H1 (cell line): ENCODE data around the gene MRPL28. TPM values are rescaled to one million over a fixed set of nuclear protein-coding genes. Genes with fewer than 3 reads are reported as not detected.
A peak's percentile ranks its signal among the peaks of the same experiment; 100 is the strongest.

Experiments used
- CTCF ChIA-PET: fragments of 300-600 bp; sonication (Branson Sonifier 250); formaldehyde crosslinking; loops from one replicate; lab custom pipeline; 2021; ENCODE audit not compliant: partially characterized antibody; lab: Charles Lee
- POLR2A ChIA-PET: fragments of 300-600 bp; sonication (Branson Sonifier 250); formaldehyde crosslinking; loops from one replicate; lab custom pipeline; 2021; ENCODE audit warnings: inconsistent platforms; ENCODE audit not compliant: partially characterized antibody; lab: Charles Lee
- DNase-seq, 2 experiments: peaks; one replicate each; pipeline versions ENCODE4 v3.0.0 to v3.0.0-alpha.2; 2010 to 2022; ENCODE audit warnings: low spot score in 2 of 2, low read depth in 1 of 2, mixed read lengths in 1 of 2
- FAIRE-seq: peaks from 2 replicates; lab custom pipeline; 2011; peaks lifted over from hg19 to GRCh38; lab: Jason Lieb, UNC
- H2AFZ ChIP-seq: 2 replicates; pipeline ENCODE4 v1.8.1; 2012; ENCODE audit warnings: low read length, inconsistent platforms
- H2AK5ac ChIP-seq: 2 replicates; pipeline ENCODE4 v1.6.1; 2013; ENCODE audit warnings: low read depth, low read length
- H2BK120ac ChIP-seq: replicated peaks from 2 replicates; pipeline ENCODE3; 2013; ENCODE audit warnings: low read depth, low read length, inconsistent platforms
- H2BK12ac ChIP-seq: 2 replicates; pipeline ENCODE4 v1.6.1; 2013; ENCODE audit warnings: low read depth, low read length
- H2BK15ac ChIP-seq: 2 replicates; pipeline ENCODE4 v1.6.1; 2013; ENCODE audit warnings: low read length
- H2BK20ac ChIP-seq: 2 replicates; pipeline ENCODE4 v1.6.1; 2013; ENCODE audit warnings: low read length
- H2BK5ac ChIP-seq: 2 replicates; pipeline ENCODE4 v1.6.1; 2013; ENCODE audit warnings: low read depth, low read length
- H3K14ac ChIP-seq: 2 replicates; pipeline ENCODE4 v1.6.1; 2013; ENCODE audit warnings: inconsistent platforms; ENCODE audit not compliant: insufficient read length
- H3K18ac ChIP-seq: 2 replicates; pipeline ENCODE4 v1.6.1; 2013; ENCODE audit warnings: low read length; ENCODE audit errors: extremely low read depth
- H3K23ac ChIP-seq: 2 replicates; pipeline ENCODE4 v1.6.1; 2013; ENCODE audit warnings: inconsistent platforms; ENCODE audit not compliant: insufficient read length
- H3K23me2 ChIP-seq: 2 replicates; pipeline ENCODE4 v1.6.1; 2013; ENCODE audit warnings: low read depth, low read length
- H3K27ac ChIP-seq: 2 replicates; pipeline ENCODE4 v1.6.1; 2011; ENCODE audit warnings: low read depth, low read length, inconsistent platforms
- H3K27me3 ChIP-seq, 4 experiments: replicated peaks in 1 of 4; 1 replicate in 1 of 4; 2 replicates in 3 of 4; pipeline versions ENCODE4 v1.6.1 to v1.8.1; 2011 to 2013; ENCODE audit warnings: low read length in 3 of 4, mild to moderate bottlenecking in 3 of 4, inconsistent platforms in 2 of 4, mixed read lengths in 2 of 4, moderate library complexity in 1 of 4; ENCODE audit not compliant: control insufficient read depth in 3 of 4, insufficient read depth in 3 of 4; ENCODE audit errors: extremely low read depth in 1 of 4
- H3K36me3 ChIP-seq, 4 experiments: 2 replicates each; pipeline versions ENCODE4 v1.6.1 to v1.8.1; 2011 to 2013; ENCODE audit warnings: mild to moderate bottlenecking in 4 of 4, low read length in 3 of 4, moderate library complexity in 2 of 4, control low read depth in 1 of 4, inconsistent platforms in 1 of 4; ENCODE audit not compliant: insufficient read depth in 4 of 4, control insufficient read depth in 2 of 4
- H3K4ac ChIP-seq: replicated peaks from 2 replicates; pipeline ENCODE3; 2013; ENCODE audit warnings: low read length, low read depth, mixed read lengths, inconsistent platforms; ENCODE audit not compliant: insufficient read length
- H3K4me1 ChIP-seq, 4 experiments: replicated peaks in 1 of 4; 1 replicate in 1 of 4; 2 replicates in 3 of 4; pipeline versions ENCODE4 v1.6.1 to v1.8.1; 2011 to 2013; ENCODE audit warnings: low read length in 3 of 4, inconsistent platforms in 2 of 4, mixed read lengths in 1 of 4; ENCODE audit not compliant: insufficient read depth in 4 of 4, control insufficient read depth in 3 of 4
- H3K4me2 ChIP-seq, 2 experiments: 2 replicates each; pipeline versions ENCODE4 v1.6.1 to v1.8.1; 2011 to 2013; ENCODE audit warnings: low read depth in 2 of 2, low read length in 2 of 2, control low read depth in 1 of 2, inconsistent platforms in 1 of 2, mild to moderate bottlenecking in 1 of 2; ENCODE audit not compliant: insufficient read depth in 1 of 2
- H3K4me3 ChIP-seq, 4 experiments: fragments of 200-600, 300-600 bp in 1 of 4; sonication (generic), shearing (Covaris generic), sonication (Bioruptor Twin) in 1 of 4; 2 replicates each; pipeline versions ENCODE4 v1.5.1 to v1.8.1; 2011 to 2016; ENCODE audit warnings: low read length in 4 of 4, low read depth in 3 of 4, control low read depth in 2 of 4, inconsistent platforms in 2 of 4, mild to moderate bottlenecking in 2 of 4, mixed read lengths in 1 of 4, moderate library complexity in 1 of 4; ENCODE audit not compliant: insufficient read depth in 2 of 4; ENCODE audit errors: extremely low read depth in 1 of 4
- H3K56ac ChIP-seq: replicated peaks from 2 replicates; pipeline ENCODE3; 2013; ENCODE audit warnings: low read depth, mild to moderate bottlenecking, mixed read lengths, low read length, inconsistent platforms; ENCODE audit not compliant: insufficient read length
- H3K79me1 ChIP-seq: 2 replicates; pipeline ENCODE4 v1.6.1; 2013; ENCODE audit warnings: low read depth, low read length, control low read depth
- H3K79me2 ChIP-seq, 2 experiments: 2 replicates each; pipeline versions ENCODE4 v1.6.1 to v1.8.1; 2012 to 2013; ENCODE audit warnings: low read length in 2 of 2, mild to moderate bottlenecking in 2 of 2, inconsistent platforms in 1 of 2; ENCODE audit not compliant: insufficient read depth in 2 of 2, control insufficient read depth in 1 of 2
- H3K9ac ChIP-seq, 4 experiments: replicated peaks in 1 of 4; 1 replicate in 1 of 4; 2 replicates in 3 of 4; pipeline versions ENCODE4 v1.6.1 to v1.8.1; 2011 to 2013; ENCODE audit warnings: low read depth in 3 of 4, low read length in 3 of 4, control low read depth in 2 of 4, mild to moderate bottlenecking in 2 of 4, moderate library complexity in 2 of 4, inconsistent platforms in 1 of 4; ENCODE audit errors: extremely low read depth in 1 of 4
- H3K9me3 ChIP-seq, 2 experiments: 2 replicates each; pipeline versions ENCODE4 v1.6.1 to v1.8.1; 2012 to 2013; ENCODE audit warnings: mild to moderate bottlenecking in 2 of 2, moderate library complexity in 2 of 2, control low read depth in 1 of 2, inconsistent platforms in 1 of 2, low read depth in 1 of 2, low read length in 1 of 2, mixed read lengths in 1 of 2; ENCODE audit not compliant: insufficient read depth in 2 of 2
- H4K20me1 ChIP-seq, 2 experiments: replicated peaks in 1 of 2; 2 replicates each; pipeline versions ENCODE3 to v1.8.1; 2011 to 2013; ENCODE audit warnings: inconsistent platforms in 2 of 2, low read length in 2 of 2, mild to moderate bottlenecking in 1 of 2; ENCODE audit not compliant: insufficient read depth in 2 of 2, control insufficient read depth in 1 of 2
- H4K5ac ChIP-seq: 2 replicates; pipeline ENCODE4 v1.6.1; 2013; ENCODE audit warnings: low read length, low read depth, mixed read lengths, inconsistent platforms; ENCODE audit not compliant: insufficient read length
- H4K8ac ChIP-seq: 2 replicates; pipeline ENCODE4 v1.8.0; 2013; ENCODE audit warnings: mild to moderate bottlenecking, moderate library complexity, low read length, inconsistent platforms; ENCODE audit not compliant: insufficient read depth; ENCODE audit errors: extremely low read depth
- H4K91ac ChIP-seq: replicated peaks from 2 replicates; pipeline ENCODE3; 2013; ENCODE audit warnings: low read length, mixed read lengths, inconsistent platforms; ENCODE audit not compliant: insufficient read length
- POLR2AphosphoS5 ChIP-seq: IDR thresholded peaks from 2 replicates; pipeline ENCODE4 v1.6.1; 2011; ENCODE audit warnings: low read depth, low read length
- WGBS, 2 experiments: shearing (Covaris generic) in 1 of 2; methylation state at CpG; one replicate each; pipeline versions ENCODE4 v1.1.6 to v1.1.7; 2013 to 2015; ENCODE audit warnings: low lambda C conversion rate in 2 of 2, mixed read lengths in 2 of 2, inconsistent platforms in 1 of 2, low coverage in 1 of 2, missing lambda C conversion rate in 1 of 2; ENCODE audit not compliant: insufficient replicate concordance in 2 of 2, insufficient coverage in 1 of 2, insufficient read length in 1 of 2; ENCODE audit errors: extremely low coverage in 1 of 2, missing lambda C conversion rate in 1 of 2; 5-methylcytosine and 5-hydroxymethylcytosine counted together
- polyA plus RNA-seq, 7 experiments: library from polyadenylated mRNA; depleted of rRNA in 3 of 7; stranded (reverse) in 5 of 7; unstranded in 2 of 7; fragments of >200 nt in 5 of 7; fragments of 200-250 nt in 2 of 7; gene quantifications; 1 replicate in 5 of 7; 2 replicates in 1 of 7; 4 replicates in 1 of 7; pipeline versions ENCODE4 v1.2.1 to v1.2.3, GENCODE V29; 2011 to 2013; ENCODE audit warnings: missing spikeins in 2 of 7, mixed read lengths in 2 of 7
- total RNA-seq: library from RNA; stranded (reverse); fragmentation: NEBNext Ultra II Directional; extraction: Animal tissue kit (Norgen Biotek cat#: 25700); gene quantifications from 2 replicates; pipeline ENCODE4 v1.2.1, GENCODE V29; 2021

The MRPL28 gene
- total and polyA plus RNA-seq, 2 of the 8 experiments (the other 6 are each of a cell fraction or from before 2014, with no cell fraction given) = 88.9 to 188 TPM

GRCh38 chr16:354291-354881 lies 16.0 kb downstream of the MRPL28 start:
- Histone ChIP-seq H3K23me2 (peaks cover 7% of the 10 kb centered on the region; the same call in 1 of the 2 replicates), H2BK15ac (no peak overlapping the region), H3K4me1 (peaks cover 0 to 4% (median 2%) of the 10 kb centered on the region in 4 experiments; a peak in 3 of 7 replicates), H4K8ac (no peak overlapping the region), H3K4ac (no peak overlapping the region), H3K56ac (no peak overlapping the region), H2BK20ac (no peak overlapping the region), H3K14ac (no peak overlapping the region), H4K20me1 (peaks cover 1 to 11% of the 10 kb centered on the region in 2 experiments), H3K79me2 (peaks cover 5 to 24% of the 10 kb centered on the region in 2 experiments; a peak in 3 of 4 replicates), H4K5ac (no peak overlapping the region), H3K36me3 (0 out of 8 replicates have a peak, but pooled peaks cover 0 to 3% (median 0%) of the 10 kb centered on the region in 4 experiments), H2BK5ac (no peak overlapping the region), H3K9ac (no peak overlapping the region), H3K27ac (no peak overlapping the region), H3K27me3 (no peaks in the 10 kb centered on the region), H3K23ac (no peak overlapping the region), H3K79me1 (peaks cover 6% of the 10 kb centered on the region), H3K9me3 (no peaks in the 10 kb centered on the region), H3K18ac (no peak overlapping the region), H3K4me2 (no peak overlapping the region), H2AFZ (no peak overlapping the region), H2AK5ac (0 out of 2 replicates have a peak overlapping the region, but pooled peaks have one; percentile 39), H2BK120ac (no peak overlapping the region), H4K91ac (no peak overlapping the region), H2BK12ac (peak overlapping the region; percentile 60; the same call in 1 of the 2 replicates), H3K4me3 (no peak overlapping the region)
- no peak for TF ChIP-seq POLR2AphosphoS5
- ChIA-PET POLR2A (interaction anchor here (0.5 to 1.6 kb wide), 2 partner anchors 9 to 115 kb away, joined by 4 to 6 read pairs; no protein-coding TSS in a partner anchor), CTCF (interaction anchor here (0.6 to 1.8 kb wide), 3 partner anchors 34 to 173 kb away, joined by 3 to 5 read pairs (median 3); no protein-coding TSS in a partner anchor)
- DNase-seq (no peak), FAIRE-seq (no peak)
- 88% methylated on average over 12 of the region's 12 CpGs; no CpG with 5 or more reads in 1 of the 2 experiments for WGBS, 2 experiments
